GM12864 (cell line): Measurements from ENCODE around the gene PPM1A.

ENCODE experiments used
- DNase-seq: peaks from one replicate; pipeline ENCODE4 v3.0.0-alpha.2; 2011; ENCODE audit warnings: low read depth
- H3K4me3 ChIP-seq: 2 replicates; pipeline ENCODE4 v1.5.1; 2011; ENCODE audit warnings: mild to moderate bottlenecking, low read depth, low read length, control low read depth
- CTCF ChIP-seq: IDR thresholded peaks from 2 replicates; pipeline ENCODE4 v1.5.1; 2011; ENCODE audit warnings: low read depth, mild to moderate bottlenecking, moderate library complexity, low read length, control low read depth, inconsistent platforms; ENCODE audit errors: missing control alignments

PPM1A gene

DNA sequence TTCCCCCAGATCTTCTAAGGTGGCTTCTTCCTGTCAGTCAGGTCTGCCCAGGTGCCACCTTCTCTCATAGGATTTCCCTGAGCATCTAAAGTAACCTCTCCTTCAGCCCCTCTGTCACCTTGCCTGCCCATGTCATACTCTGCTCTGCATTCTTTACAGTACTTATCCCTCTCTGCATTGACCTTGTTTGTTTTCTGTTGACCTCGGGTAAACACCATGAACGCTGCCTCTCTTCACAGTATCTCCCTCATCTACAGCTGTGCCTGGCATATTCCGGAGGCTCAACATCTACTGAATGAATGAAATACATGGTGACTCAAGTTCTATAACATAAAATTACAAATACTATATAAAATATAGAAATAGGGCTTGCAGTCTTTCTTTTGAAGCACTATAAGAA, 10.1 kb upstream of the PPM1A start:
- no peak for TF ChIP-seq CTCF
- no peak overlapping the region for H3K4me3 ChIP-seq

DNA sequence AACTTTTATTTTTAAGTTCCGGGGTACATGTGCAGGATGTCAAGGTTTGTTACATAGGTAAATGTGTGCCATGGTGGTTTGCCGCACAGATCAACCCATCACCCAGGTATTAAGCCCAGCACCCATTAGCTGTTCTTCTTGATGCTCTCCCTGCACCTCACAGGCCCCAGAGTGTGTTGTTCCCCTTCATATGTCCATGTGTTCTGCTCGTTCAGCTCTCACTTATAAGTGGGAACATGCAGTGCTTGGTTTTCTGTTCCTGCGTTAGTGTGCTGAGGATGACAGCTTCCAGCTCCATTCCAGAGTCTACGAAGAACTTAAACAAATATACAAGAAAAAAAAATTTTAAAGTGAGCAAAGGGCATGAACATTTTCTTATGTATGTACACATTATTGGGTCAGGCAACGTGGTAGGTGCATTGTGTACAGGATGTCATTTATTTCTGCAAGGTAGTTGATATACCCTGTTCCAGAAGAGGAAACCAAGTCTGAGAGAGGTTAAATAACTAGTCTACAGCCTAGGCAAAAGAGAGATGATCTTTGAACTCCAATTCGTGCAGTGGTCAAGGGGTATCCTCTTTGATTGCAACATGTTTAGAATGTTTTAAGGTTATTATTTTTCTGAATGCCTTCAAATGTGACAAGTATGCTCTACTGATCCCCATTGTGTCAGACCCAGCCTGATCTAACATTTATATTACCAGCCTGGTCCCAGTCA, 8.7 kb upstream of the PPM1A start:
- H3K4me3 ChIP-seq, result no peak overlapping the region
- TF ChIP-seq CTCF, result no peak
- no peak for DNase-seq

More for the DNA sequence above, 10.1 kb upstream of the PPM1A start:
- no peak for DNase-seq

- no peak for TF ChIP-seq CTCF
- no peak overlapping the region for H3K4me3 ChIP-seq
- DNase-seq, result no peak
These were observed 7.9 kb upstream of the PPM1A start for GRCh38 chr14:60241091-60241490.

GRCh38 chr14:60242429-60242828, 6.6 kb upstream of the PPM1A start:
- no peak for DNase-seq
- no peak overlapping the region for H3K4me3 ChIP-seq
- no peak for TF ChIP-seq CTCF

GRCh38 chr14:60245380-60246177, 3.4 kb upstream of the PPM1A start:
- H3K4me3 ChIP-seq, result no peak overlapping the region
- no peak for TF ChIP-seq CTCF
- no peak for DNase-seq

DNA sequence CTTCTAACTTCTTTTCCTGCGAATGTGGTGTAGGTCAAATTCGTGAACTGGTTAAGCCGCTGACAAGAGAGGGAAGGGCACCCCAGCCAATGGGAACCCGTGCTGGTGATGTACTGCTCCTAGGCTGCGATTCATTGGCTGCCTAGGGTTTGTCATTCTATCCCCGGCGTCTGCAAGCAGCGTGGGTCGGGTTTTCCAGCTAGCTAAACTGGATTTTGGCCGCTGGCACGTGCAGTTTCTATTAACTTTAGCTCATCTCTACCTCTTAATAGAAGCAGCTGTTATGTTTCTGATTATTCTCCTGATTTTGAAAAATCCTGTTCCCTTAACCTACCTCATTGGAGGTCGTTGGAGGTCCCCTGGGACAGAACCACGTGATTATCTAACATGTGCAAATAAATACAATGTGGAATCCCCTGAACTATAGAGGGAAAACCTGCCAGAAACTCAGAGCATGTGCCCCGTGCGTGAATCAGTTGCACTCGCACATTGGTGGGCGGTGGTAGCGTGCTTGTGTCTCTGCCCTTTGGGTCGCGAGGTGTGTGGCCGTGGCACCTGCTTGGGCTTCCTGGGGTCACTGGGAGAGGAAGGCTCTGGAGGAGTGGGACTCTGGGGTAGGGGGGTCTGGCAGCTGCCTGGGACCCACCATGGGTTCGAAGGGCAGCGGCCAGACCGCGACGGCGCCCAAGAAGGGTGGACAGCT, 876 bp upstream of the PPM1A start:
- peak; percentile 89 for DNase-seq
- peak overlapping the region; percentile 77 for H3K4me3 ChIP-seq
- no peak for TF ChIP-seq CTCF
